H1 (cell line): ENCODE results near the gene CEP350. TPM values are rescaled to one million over a fixed set of nuclear protein-coding genes. Genes with fewer than 3 reads are reported as not detected.

Experiments used
- CHD2 ChIP-seq: IDR thresholded peaks from 2 replicates; pipeline ENCODE4 v1.6.1; 2012; ENCODE audit warnings: low read length, improper control_type of control experiment
- CHD7 ChIP-seq: fragments of 300-600 bp; sonication (generic); IDR thresholded peaks from 2 replicates; pipeline ENCODE4 v1.7.1; 2012; ENCODE audit warnings: low read length, moderate library complexity, mild to moderate bottlenecking, inconsistent platforms; ENCODE audit not compliant: insufficient replicate concordance
- KDM4A ChIP-seq: IDR thresholded peaks from one replicate; pipeline ENCODE4 v1.7.1; 2012; ENCODE audit warnings: low read depth, mild to moderate bottlenecking, moderate library complexity, low read length, inconsistent platforms; ENCODE audit not compliant: severe bottlenecking
- polyA plus RNA-seq, 7 experiments: library from polyadenylated mRNA; depleted of rRNA in 3 of 7; stranded (reverse) in 5 of 7; unstranded in 2 of 7; fragments of >200 nt in 5 of 7; fragments of 200-250 nt in 2 of 7; gene quantifications; 1 replicate in 5 of 7; 2 replicates in 1 of 7; 4 replicates in 1 of 7; pipeline versions ENCODE4 v1.2.1 to v1.2.3, GENCODE V29; 2011 to 2013; ENCODE audit warnings: missing spikeins in 2 of 7, mixed read lengths in 2 of 7
- total RNA-seq: library from RNA; stranded (reverse); fragmentation: NEBNext Ultra II Directional; extraction: Animal tissue kit (Norgen Biotek cat#: 25700); gene quantifications from 2 replicates; pipeline ENCODE4 v1.2.1, GENCODE V29; 2021

Gene CEP350
- total and polyA plus RNA-seq, 2 of the 8 experiments (the other 6 are each of a cell fraction or from before 2014, with no cell fraction given), result 5.6 to 39.4 TPM

- no peak for TF ChIP-seq CHD2
- no peak for TF ChIP-seq KDM4A
- TF ChIP-seq CHD7, result no peak
Measured at GRCh38 chr1:179995576-179995975, 41.0 kb downstream of the CEP350 start (continued).
